GM10266 (cell line): ENCODE results near the gene FLCN.
"Not testable (repeated sequence)": the region's sequence is repeated elsewhere in the genome, so short reads cannot be mapped to it uniquely, and the experiment has no call there.

Experiments
- DNase-seq: peaks from one replicate; pipeline ENCODE4 v3.0.0; 2012; ENCODE audit errors: extremely low spot score
- CTCF ChIP-seq: IDR thresholded peaks from 2 replicates; pipeline ENCODE4 v1.5.1; 2012; ENCODE audit warnings: mild to moderate bottlenecking, low read depth; ENCODE audit not compliant: control insufficient read depth, insufficient read depth; ENCODE audit errors: missing control alignments

The FLCN gene

GRCh38 chr17:17203173-17203730 lies 33.7 kb downstream of the FLCN start:
- no peak for TF ChIP-seq CTCF
- DNase-seq: no peak

- TF ChIP-seq CTCF: no peak
- DNase-seq: no peak
These were observed 35.1 kb downstream of the FLCN start for GRCh38 chr17:17201907-17202306.

- TF ChIP-seq CTCF: no peak
- no peak for DNase-seq
These were observed 35.7 kb downstream of the FLCN start for GRCh38 chr17:17201271-17201670.

- no peak for TF ChIP-seq CTCF
- no peak for DNase-seq
These were observed 36.1 kb downstream of the FLCN start for GRCh38 chr17:17200831-17201230.

GRCh38 chr17:17200311-17200710 lies 36.7 kb downstream of the FLCN start:
- no peak for DNase-seq
- TF ChIP-seq CTCF: no peak

GRCh38 chr17:17198281-17198680 lies 38.7 kb downstream of the FLCN start:
- TF ChIP-seq CTCF: no peak
- DNase-seq: no peak

- no peak for TF ChIP-seq CTCF
- DNase-seq: no peak
These were observed 40.2 kb downstream of the FLCN start for GRCh38 chr17:17196776-17197175.

- not testable (repeated sequence) for DNase-seq
These were observed 41.5 kb downstream of the FLCN start for GRCh38 chr17:17195466-17195865.
